HG03439 (cell line): ENCODE data around the gene ADSS2.
"Not testable (repeated sequence)": the region's sequence is repeated elsewhere in the genome, so short reads cannot be mapped to it uniquely, and the experiment has no call there.

Source experiments
- ATAC-seq: cut with Tn5 transposase; IDR thresholded peaks from one replicate; pipeline ENCODE4 v1.9.1; 2021; ENCODE audit warnings: mild to moderate bottlenecking, moderate library complexity; ENCODE audit not compliant: unreplicated experiment

ADSS2 gene

DNA sequence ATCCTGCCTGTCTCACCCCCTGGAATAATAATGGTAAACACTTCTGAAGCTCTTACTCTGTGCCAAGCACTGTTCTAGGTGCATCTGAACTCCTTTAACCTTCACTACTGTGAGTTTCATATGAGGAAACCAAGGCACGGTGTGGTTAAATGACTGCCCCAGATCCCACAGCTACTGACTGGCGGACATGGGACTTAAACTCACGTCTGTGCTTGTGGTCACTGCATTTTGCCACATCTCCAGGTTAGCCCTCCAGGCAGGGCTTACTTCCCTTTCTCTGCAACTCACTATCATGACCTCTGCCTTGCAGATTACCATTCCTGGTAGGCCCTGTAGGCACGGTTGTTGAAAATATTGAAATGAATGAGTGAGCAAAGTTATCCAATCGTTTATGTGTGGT is 83.4 kb downstream of the ADSS2 start:
- no peak for ATAC-seq

DNA sequence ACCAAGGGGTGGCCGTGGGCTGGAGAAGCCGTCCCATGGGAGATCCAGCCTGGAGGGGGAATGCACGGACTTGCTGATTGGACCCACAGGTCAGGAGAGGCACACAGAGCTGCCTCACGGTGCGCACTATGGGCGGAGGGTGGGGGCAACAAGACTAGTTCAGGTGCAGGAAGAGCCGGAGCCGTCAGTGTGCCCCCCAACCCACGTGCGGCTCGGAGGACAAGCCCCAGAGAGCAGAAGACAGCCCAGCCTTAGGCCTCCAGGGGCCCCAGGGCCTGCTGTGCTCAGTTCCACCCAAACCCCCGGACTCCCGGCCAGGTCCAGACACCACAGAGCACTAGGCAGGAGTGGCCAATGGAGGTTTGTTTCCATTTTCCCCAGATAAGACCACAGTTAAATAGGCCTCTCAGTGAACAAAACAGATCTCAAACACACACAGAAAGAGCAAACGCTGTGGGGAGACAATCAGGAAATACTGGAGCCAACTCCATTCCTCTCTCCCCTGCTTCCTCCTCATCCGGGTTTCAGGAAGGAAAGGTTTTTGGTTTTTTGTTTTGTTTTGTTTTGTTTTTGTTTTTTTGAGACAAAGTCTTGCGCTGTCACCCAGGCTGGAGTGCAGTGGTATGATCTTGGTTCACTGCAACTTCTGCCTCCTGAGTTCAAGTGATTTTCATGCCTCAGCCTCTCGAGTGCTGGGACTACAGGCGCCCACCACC is 84.2 kb downstream of the ADSS2 start:
- ATAC-seq: no peak

DNA sequence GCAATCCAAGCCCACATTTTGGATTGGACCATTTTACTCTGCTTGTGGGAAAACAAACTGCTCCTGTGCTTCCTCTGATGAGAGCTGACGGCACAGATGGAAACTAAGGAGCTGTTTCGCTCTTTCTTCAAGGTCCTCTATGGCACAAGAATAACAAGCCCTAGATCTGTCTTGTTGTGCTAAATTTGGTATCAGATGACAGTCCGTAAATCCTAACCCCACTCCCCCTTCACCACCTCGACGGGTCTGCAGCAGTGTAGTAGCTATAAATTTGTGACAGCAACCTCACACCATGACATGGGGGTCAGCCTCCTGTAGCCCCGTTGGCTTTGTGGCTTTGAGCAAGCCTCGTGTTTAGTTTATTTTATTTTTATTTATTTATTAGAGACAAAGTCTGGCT is 85.9 kb downstream of the ADSS2 start:
- no peak for ATAC-seq

DNA sequence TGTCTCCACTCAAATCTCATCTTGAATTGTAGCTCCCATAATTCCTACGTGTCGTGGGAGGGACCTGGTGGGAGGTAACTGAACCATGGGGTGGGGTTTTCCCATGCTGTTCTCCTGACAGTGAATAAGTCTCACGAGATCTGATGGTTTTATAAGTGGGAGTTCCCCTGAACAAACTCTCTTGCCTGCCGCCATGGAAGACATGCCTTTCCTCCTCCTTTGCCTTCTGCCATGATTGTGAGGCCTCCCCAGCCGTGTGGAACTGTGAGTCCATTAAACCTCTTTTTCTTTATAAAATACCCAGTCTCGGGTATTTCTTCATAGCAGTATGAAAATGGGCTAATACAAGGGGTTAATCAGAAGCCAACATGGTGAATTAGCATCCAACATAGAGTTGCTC is 86.4 kb downstream of the ADSS2 start:
- ATAC-seq: not testable (repeated sequence)

DNA sequence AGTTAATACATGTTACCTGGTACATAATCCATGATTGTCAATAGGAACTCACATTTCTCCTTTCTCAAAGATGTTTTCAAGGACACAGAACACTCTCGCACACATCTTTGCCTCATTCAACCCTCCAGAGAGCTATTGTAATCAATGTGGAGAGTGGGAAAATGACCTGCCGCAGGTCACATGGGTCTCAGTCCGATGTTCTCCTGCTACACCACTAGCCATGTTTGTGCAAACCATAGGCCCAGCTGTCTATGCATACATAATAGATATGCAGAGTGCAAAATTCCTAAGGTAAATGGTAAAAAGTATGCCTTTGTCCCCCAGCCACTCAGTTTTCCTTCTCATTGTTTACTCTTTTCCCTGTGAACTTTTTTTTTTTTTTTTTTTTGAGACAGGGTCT is 89.2 kb downstream of the ADSS2 start:
- ATAC-seq: no peak

DNA sequence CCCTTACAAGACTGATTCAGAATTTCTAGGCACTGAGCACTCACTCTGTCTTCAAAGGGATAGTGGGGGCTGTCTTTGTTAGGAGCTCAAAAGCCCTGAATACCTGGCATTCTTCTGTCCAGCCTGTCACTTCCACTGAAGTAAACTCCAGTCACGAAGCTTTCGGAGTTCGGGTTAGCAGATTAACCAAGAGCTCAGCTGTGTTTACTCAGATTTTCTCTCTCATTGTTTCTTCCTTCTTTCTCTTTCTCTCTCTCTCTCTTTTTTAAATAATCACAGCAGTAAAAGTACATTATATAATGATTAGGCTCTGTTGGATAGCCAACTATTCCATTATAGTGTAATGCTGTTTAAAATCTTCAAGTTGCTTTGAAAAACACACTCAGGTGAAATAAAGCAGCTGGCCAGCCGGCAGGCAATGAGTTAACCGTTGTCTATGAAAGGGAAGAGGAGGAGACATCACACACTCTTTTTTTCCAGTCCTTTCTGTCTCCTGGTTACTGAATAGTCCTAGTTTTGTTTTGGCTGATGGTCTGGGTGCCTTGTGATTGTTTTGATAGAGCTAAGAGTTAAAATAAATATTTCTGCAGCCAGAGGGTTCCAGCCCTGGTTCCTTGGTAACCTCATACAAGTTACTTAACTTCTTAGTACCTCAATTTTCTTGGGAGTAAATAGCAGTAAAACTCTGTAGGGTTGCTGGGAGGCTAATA is 89.8 kb downstream of the ADSS2 start:
- no peak for ATAC-seq
